ENCODE results near the gene TMEM253.

GRCh38 chr14:21088687-21089086 is 12.2 kb upstream of the TMEM253 start:
- TF ChIP-seq GATA1 (IDR thresholded peaks at IDR 0.05; ENCODE audit: low read depth, low read length) (no peak), POLR2A (IDR thresholded peaks at IDR 0.05; ENCODE audit: low read length) (no peak)
